Omental fat pad (tissue), 4 donors: ENCODE measurements around the gene PRAC1. TPM values are rescaled to one million over a fixed set of nuclear protein-coding genes. Genes with fewer than 3 reads are reported as not detected.

Experiments used
- ATAC-seq: fragments of 150-250 bp; one replicate; pipeline ENCODE4 v1.9.1; 2016; ENCODE audit warnings: mild to moderate bottlenecking, moderate library complexity; ENCODE audit not compliant: low FRiP score
- DNase-seq: peaks from one replicate; pipeline ENCODE4 v3.0.0-alpha.2; 2019; ENCODE audit warnings: low spot score
- total RNA-seq, 4 donors: library from RNA; depleted of rRNA; stranded (reverse); fragments of >200 nt; gene quantifications; one replicate each; pipeline ENCODE4 v1.1.0, GENCODE V29; 2016
- TF ChIP-seq, protein P1 (sequence below), 3 donors: fragments of 450-650 bp; IDR thresholded peaks; one replicate each; pipeline ENCODE4 v1.5.1; 2016 to 2017; ENCODE audit warnings: antibody characterized with exemption in 3 of 3, mild to moderate bottlenecking in 3 of 3, moderate library complexity in 2 of 3

The PRAC1 gene
- total RNA-seq, 4 donors from 2014 or later = not detected

DNA sequence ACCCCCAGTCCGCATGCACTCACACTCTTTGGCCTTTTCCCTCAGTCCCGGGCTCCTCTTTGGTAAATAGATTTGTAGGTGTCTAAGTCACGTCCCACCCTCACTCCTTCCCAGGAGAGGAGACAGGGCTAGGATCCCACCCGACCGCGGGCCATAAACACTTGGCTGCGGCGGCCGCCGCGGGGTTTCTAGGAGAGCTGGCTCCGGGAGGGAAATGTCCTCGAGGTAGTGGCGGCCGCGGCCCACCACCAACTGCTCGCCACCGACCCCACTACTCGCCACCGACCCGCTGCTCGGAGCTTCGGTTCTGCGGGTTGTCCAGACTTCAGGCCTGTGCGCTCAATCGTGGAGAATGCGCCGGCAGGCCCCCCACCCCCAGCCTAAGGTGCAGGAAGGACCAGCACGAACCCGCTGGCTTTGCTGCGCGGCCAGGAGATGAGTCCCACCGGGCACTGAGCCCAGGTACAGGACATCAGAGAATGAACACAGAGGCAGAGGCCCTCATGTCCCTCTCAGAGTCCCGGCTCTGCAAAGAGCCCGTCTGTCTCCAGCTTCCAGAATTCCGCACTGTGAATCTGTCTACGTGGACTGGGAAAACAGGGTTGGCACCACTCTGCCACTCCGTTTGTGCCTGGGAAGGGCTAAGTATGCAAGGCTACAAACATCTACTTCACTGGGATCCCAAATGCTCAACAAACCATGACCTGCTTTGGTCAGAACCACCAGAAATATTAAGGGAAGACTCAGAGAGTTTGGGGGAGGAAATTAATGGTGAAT, 3.2 kb upstream of the PRAC1 start:
- ATAC-seq = no peak
- TF ChIP-seq, protein P1, sequence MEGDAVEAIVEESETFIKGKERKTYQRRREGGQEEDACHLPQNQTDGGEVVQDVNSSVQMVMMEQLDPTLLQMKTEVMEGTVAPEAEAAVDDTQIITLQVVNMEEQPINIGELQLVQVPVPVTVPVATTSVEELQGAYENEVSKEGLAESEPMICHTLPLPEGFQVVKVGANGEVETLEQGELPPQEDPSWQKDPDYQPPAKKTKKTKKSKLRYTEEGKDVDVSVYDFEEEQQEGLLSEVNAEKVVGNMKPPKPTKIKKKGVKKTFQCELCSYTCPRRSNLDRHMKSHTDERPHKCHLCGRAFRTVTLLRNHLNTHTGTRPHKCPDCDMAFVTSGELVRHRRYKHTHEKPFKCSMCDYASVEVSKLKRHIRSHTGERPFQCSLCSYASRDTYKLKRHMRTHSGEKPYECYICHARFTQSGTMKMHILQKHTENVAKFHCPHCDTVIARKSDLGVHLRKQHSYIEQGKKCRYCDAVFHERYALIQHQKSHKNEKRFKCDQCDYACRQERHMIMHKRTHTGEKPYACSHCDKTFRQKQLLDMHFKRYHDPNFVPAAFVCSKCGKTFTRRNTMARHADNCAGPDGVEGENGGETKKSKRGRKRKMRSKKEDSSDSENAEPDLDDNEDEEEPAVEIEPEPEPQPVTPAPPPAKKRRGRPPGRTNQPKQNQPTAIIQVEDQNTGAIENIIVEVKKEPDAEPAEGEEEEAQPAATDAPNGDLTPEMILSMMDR (IDR thresholded peaks at IDR 0.05) = no peak
- no peak for DNase-seq

DNA sequence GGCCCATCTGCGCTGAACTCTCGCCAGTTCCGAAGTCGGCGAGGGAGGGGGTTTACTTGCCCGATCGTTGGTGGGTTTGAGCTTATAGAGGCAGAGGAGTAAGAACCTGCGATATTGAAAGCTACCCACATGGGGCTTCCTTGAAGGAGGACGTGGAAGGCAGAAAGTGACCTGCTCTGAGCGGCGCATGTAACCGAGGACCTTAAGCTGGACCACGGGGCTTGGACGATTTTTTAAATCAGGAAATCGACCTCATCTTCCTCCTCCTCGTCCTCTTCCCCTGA, 2.6 kb upstream of the PRAC1 start:
- ATAC-seq (no peak), DNase-seq (no peak)
- TF ChIP-seq, protein P1 (IDR thresholded peaks at IDR 0.05) = no peak

DNA sequence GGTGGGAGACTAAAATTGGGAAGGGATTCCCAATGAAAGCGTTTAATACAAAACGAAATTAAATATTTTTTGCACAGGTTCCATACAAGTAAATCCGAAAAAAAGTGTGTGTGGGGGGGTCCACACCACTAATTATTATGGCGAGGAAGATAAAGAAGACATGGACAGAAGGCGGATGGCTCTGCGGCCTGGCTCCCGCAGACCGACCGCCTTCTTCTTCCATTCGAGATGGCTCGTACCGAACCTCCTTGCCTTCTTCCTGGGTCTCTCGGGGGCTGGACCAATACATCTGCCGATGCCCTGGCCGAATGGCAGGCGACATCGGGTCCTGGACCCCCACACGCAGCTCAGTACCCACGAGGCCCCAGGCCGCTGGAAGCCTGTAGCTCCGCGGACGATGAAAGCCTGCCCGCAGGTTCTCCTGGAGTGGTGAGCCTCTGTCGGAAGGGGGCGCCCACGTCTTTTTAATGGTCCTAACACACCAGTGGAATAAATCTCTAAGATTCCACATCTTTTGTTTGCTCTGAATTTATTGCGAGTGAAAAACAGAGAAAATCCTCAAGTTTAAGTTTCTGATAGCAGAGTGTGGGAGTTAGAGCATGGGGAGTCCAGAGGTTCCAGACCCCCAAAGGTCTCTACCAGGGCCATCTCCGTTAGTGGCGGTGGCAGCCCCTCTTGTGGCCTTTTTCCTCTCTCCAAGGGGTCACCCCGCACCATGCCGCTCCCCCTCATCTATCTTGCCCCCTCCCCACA, 2.1 kb upstream of the PRAC1 start:
- TF ChIP-seq, protein P1 (IDR thresholded peaks at IDR 0.05) = no peak
- ATAC-seq (peak; percentile 65), DNase-seq (peak; percentile 80)

DNA sequence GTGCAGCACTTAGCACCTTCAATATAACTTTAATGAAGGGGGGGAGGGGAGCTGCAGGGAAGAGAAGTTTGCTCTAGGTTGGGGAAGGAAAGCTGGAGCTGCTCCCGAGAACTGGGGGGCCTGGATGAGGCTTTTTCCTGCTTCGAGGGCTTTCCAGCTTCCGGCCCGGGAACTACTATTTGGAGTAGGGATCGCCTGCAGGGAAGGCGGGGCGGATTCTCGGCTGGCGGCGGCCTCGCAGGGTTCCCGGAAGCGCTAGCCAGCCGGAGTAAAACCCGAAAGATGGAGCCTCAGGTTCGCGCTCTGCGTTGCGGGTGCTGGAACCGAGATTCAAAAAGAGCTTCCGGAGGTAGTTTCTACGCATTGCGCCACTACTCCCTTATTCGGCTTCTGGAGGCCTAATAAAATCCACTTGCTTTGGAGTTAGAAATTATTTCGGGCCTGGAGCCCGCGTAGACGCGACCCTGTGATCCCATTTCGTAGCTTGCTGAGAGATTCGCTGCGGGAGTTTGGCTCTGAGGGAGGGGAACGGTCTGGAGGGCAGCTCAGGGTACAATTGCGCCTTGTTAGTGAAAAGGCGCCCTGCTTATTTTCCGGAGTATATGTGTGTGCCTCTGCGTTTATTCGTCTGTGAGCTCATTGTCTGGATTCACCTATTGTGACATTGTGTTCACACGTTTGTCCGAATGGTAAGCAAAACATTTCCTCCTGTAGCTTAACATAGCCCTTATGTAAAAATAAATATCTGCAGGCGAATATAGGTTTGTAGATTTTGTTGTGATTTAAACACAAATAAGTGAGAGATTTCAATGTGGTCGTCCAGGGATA, 1.3 kb upstream of the PRAC1 start:
- TF ChIP-seq, protein P1 (IDR thresholded peaks at IDR 0.05) = no peak
- ATAC-seq = no peak
- DNase-seq = no peak

DNA sequence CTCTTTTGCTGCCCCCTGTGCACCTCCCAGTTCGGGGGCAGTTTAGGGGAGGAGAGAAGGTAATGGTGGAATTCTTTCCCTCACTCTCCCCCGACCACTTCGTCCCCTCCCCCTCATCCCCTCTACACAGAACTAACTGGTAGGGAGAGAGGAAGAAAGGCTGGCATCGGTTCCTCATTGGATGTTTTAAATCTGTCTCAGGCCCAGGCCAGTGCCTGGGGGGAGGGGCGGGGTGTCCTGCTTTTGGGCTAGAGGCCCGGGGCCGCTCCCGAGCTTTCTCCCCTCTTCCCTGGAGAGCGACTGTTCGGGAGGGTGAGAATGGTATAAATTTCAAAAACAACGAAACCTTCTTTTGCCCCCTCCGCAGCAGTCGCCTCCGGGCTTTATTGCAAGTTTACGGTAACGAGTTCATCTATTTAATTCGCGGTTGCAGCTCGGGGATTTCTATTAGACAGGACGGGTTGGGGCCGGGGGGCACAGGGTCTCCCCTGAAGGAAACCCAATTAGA, 651 bp upstream of the PRAC1 start, which contains the start of gene PRAC2:
Gene PRAC2 (plus strand): TSS at position 271 of the 508 bp plus-strand sequence. CDS start 1,226 bp downstream, outside the sequence.
- ATAC-seq = no peak
- DNase-seq = no peak
- TF ChIP-seq, protein P1 (IDR thresholded peaks at IDR 0.05) = no peak

DNA sequence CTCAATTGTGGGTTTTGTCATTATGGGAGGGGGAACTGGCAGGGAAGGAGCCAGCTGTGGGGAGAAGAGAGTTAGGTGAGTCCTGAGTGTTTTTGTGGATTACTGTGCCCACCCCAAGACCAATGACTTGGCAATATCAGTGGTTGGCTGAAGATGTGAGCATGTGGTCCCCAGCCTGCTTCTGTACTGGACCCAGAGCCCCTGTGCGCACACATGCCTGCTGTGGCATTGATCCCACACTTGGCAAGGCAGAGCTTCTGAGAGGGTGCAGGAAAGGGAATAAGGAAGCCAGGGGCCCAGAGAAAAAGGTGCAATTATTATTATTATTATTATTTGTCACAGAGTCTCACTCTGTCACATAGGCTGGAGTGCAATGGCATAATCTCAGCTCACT, 1.3 kb downstream of the PRAC1 start:
- TF ChIP-seq, protein P1 (IDR thresholded peaks at IDR 0.05) = no peak
- DNase-seq (no peak), ATAC-seq (no peak)
